Pulmonary artery endothelial cell (primary cell): ENCODE measurements around the gene ZNF354B. TPM values are rescaled to one million over a fixed set of nuclear protein-coding genes. Genes with fewer than 3 reads are reported as not detected.
"Not testable (repeated sequence)": the region's sequence is repeated elsewhere in the genome, so short reads cannot be mapped to it uniquely, and the experiment has no call there.

Source experiments
- DNase-seq: peaks from one replicate; pipeline ENCODE4 v3.0.0-alpha.2; 2011; ENCODE audit warnings: low read depth, low spot score
- total RNA-seq: library from RNA; depleted of rRNA; stranded (reverse); fragments of >200 nt; gene quantifications from 2 replicates; pipeline ENCODE4 v1.2.3, GENCODE V29; 2014

Gene ZNF354B
- total RNA-seq, 1 donor from 2014 or later: 5.6 TPM

DNA sequence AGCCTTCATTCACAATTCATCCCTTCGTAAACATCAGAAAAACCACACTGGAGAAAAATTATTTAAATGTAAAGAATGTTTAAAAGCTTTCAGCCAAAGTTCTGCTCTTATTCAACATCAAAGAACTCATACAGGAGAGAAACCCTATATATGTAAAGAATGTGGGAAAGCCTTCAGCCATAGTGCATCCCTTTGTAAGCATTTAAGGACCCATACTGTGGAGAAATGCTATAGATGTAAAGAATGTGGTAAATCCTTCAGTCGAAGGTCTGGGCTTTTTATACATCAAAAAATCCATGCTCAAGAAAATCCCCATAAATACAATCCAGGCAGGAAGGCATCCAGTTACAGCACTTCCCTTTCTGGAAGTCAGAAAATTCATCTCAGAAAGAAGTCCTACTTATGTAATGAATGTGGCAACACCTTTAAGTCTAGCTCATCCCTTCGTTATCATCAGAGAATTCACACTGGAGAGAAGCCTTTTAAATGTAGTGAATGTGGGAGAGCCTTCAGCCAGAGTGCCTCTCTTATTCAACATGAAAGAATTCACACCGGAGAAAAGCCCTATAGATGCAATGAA, 23.5 kb downstream of the ZNF354B start:
- not testable (repeated sequence) for DNase-seq

DNA sequence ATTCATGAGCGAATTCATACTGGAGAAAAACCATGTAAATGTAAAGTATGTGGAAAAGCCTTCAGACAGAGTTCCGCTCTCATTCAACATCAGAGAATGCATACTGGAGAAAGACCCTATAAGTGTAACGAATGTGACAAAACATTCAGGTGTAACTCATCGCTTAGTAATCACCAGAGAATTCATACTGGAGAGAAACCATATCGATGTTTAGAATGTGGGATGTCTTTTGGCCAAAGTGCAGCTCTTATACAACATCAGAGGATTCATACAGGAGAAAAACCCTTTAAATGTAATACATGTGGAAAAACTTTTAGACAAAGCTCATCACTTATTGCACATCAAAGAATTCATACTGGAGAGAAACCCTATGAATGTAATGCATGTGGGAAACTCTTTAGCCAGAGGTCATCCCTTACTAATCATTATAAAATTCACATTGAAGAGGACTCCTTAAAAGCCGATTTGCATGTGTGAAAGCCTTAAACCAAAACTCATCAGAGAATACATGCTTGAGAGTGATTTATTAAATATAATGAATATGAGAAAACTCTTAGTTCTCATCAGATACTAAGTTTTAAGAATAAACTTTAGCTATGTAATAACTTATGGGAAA, 24.2 kb downstream of the ZNF354B start:
- no peak for DNase-seq

DNA sequence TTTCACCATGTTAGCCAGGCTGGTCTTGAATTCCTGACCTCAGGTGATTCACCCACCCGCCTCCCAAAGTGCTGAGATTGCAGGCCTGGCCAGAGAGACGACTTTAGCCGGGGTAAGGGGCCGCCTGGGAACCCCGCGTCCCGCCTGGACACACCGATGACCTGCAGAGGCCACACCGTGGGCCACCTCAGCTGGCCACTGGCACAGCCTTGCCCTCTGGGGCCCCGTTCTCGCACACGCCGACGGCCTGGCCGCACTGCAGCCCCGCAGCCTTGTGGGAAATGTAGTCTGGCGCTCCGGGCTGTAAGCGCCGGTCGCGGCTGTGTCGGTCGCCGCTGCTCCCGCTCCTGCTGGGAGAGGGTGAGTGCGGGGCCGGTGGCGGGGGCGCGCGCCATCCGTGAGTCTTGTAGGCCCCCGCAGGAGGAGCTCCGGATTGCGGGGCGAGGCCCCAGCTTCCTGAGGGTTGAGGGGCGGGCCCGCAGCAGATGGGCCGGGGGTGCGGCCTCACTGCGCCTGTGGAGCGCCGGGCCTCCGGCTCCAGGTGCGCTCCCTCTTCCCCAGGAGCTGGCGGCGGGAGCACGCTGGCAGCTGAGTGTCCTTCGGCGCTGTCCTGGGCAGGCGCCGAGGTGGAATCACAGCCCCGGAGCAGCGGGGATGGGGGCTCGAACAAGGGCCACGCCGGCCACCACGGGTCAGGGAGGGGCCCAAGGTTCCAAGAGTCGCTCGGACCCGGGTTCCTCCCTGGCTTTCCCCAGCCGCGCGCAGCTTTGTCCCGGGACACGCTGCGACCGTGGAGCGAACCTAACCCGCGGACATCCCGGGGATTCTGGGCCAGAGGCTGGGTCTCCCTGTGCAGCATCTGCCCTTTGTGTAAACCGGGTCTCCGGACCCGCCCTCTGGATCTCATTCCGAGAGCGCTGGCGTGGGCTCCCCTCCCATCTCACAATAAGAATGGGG, 36.1 kb downstream of the ZNF354B start, which contains the start of gene ZFP2:
Gene ZFP2 (plus strand): TSS at position 299 of the 957 bp plus-strand sequence. CDS start 35,401 bp downstream, outside the sequence.
- DNase-seq: peak; percentile 11

DNA sequence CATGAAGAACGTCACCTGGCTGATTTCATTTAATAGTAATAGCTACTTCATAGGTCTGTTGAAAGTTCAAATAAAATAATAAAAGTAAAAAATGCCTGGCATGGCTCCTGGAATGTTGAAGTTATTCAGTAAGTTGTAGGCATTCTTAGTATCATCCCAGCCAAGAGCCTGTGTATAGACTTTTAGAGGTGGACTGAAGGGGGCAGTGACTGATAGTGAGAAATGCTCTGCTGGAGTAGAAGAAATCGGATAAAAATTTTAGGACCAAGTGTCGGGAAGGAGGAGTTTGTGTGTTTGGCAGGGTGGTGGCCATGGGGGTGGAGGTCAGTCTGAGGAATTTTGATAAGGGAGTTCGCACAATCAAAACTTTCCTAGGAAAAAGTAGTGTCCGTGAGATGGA, 39.5 kb downstream of the ZNF354B start:
- DNase-seq: no peak

DNA sequence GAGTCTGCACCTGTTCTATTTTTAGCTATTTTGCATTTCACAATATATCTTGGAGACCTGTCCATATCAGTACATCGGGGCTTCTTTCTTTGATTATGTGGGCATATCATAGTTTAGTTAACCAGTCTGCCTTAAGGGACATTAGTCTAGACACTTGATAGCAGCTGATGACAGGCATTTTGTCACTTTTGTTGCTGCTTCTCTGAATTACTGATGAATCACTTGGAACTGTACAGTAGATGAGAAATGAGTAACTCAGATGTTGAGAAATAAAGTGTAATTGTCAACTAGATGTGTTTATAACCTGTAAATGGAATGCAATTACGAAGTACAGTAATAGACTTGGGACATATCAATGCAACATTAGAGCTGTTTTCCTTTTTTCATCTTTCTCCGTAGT, 43.1 kb downstream of the ZNF354B start:
- no peak for DNase-seq

DNA sequence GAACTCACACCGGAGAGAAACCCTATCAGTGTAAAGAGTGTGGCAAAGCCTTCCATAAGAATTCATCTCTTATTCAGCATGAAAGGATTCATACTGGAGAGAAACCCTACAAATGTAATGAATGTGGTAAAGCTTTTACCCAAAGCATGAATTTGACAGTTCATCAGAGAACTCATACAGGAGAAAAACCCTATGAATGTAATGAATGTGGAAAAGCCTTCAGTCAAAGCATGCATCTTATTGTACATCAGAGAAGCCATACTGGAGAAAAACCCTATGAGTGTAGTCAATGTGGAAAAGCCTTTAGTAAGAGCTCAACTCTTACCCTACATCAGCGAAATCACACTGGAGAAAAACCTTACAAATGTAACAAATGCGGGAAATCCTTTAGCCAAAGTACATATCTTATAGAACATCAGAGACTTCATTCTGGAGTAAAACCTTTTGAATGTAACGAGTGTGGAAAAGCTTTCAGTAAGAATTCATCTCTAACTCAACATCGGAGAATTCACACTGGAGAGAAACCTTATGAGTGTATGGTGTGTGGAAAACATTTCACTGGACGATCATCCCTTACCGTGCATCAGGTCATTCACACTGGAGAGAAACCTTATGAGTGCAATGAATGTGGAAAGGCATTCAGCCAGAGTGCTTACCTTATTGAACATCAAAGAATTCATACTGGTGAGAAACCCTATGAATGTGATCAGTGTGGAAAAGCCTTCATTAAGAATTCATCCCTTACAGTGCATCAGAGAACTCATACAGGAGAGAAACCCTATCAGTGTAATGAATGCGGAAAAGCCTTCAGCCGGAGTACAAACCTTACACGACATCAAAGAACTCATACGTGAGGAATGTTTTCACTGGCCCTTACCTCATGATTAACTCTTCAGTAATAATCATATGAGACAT, 72.3 kb downstream of the ZNF354B start:
- DNase-seq: no peak

Other genes with a start within 250 kb of the ZNF354B start
- gene CLK4, start 232.9 kb upstream of the ZNF354B start, total RNA-seq: 17.5 and 32.0 TPM in 2 replicates
- gene ZNF354A, start 129.3 kb upstream of the ZNF354B start, total RNA-seq: 6.5 and 7.6 TPM in 2 replicates
- gene ZFP2, start 36.0 kb downstream of the ZNF354B start, total RNA-seq: 0.26 and 0.53 TPM in 2 replicates
- 0.40 and 0.92 TPM in 2 replicates for gene ZNF454, start 81.2 kb downstream of the ZNF354B start, total RNA-seq
- gene GRM6, start 135.4 kb downstream of the ZNF354B start, total RNA-seq: not detected in 2 replicates
- gene ZNF879, start 163.9 kb downstream of the ZNF354B start, total RNA-seq: 3.8 and 4.4 TPM in 2 replicates
- 6.4 and 7.1 TPM in 2 replicates for gene ZNF354C, start 200.4 kb downstream of the ZNF354B start, total RNA-seq